ENCODE measurements around the gene TRMT11.
A peak's percentile ranks its signal among the peaks of the same experiment; 100 is the strongest.
"Not testable (repeated sequence)": the region's sequence is repeated elsewhere in the genome, so short reads cannot be mapped to it uniquely, and the experiment has no call there.

The TRMT11 gene

GRCh38 chr6:125986301-125987025 is at the start of gene TRMT11:
Gene TRMT11, plus strand, starts transcription at chr6:125986540. Its CDS starts 11 bp downstream, at chr6:125986551.
- DNase-seq (ENCODE audit: low spot score), result peak; percentile 74

- no peak for DNase-seq (ENCODE audit: low spot score)
Measured at GRCh38 chr6:125939026-125939425, 47.3 kb upstream of the TRMT11 start.

DNA sequence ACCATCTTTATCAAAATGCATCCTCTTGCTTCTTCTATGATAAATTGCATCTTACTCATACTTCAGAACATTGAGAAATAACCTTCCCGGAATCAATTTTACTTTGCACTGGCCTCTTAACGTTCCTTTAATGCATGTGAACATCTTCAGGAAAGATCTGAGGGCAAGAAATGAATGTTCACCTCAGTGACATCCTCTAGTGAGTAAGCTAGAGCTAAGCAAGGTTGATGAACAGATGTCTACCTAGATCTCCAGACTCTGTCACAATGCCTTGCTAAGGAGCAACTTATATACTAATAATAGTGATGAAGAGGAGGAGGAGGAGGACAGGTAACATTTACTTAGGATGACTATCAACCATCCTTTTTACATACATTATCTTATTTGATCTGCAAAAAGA is 46.5 kb upstream of the TRMT11 start:
- no peak for DNase-seq (ENCODE audit: low spot score)

DNA sequence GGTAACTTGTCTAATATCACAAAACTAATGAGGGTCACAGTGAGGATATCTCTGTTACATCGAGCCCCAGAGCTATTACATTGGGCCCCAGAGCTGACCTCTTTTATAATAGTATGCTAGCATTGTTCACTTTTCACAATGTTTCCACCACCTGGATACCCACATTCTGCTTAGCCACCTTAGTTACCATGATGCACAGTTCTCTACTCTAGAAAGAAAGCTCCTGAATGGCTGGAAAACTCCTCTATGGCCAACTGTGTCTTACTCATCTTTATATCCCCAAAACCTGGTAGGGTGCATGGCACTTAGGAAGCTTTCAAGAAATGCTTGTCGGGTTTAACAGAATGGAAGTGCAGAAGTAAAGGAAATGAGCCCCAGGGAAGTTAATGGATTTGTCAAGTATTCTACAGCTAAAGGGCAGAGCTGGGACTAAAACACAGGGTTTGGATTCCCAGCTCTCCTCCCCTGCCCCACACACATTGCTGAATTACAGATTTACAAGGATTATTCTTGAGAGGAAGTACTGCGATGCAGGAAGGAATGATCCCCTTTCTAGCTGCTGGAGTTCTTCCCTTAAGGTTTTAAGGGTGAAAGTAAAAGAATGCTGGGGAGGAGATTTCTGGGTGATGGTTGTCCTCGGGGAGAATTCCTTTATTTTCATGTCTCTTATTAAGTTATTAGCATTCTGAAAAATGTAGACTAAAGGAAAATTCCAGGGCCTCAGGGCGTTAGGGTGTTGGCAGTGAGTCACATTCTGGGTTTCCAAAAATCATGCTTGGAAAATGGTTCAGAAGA is 45.9 kb upstream of the TRMT11 start:
- no peak for DNase-seq (ENCODE audit: low spot score)

DNA sequence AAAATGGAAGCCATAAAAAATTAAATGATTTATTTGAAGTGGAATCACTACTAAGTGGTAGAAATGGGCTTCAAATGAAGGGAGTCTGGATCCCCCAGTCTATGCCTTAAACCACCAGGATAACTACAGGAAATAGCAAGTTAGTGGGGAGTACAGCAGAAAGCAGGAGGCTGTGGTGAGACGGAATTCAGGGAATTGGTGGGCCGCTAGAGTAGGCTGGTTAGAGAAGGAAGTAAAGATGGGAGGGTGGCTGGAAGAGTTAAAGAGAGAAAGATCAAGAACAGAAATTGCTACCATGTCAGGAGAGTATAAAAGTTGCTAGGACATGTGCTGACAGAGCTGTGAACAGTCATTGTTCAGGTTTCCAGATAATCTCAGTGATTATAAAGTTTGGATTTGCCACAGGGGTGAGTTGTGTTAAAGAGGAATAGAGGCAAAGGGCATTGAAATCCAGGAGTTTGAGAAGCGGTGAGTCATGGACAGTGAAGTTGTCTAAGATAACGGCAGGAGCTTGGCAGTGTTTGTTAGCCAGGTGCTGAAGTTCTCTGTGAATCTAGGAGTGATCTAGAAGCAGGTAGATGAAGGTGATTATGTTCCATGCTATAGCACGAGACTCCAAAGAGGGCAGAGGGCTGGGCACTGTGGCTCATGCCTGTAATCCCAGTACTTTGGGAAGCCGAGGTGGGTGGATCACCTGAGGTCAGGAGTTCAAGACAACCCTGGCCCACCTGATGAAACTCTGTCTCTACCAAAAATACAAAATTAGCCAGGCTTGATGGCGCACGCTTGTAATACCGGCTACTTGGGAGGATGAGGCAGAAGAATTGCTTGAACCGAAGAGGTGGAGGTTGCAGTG is 43.4 kb upstream of the TRMT11 start:
- DNase-seq (ENCODE audit: low spot score), result no peak

GRCh38 chr6:125943528-125944433 is 42.6 kb upstream of the TRMT11 start:
- DNase-seq (ENCODE audit: low spot score), result no peak

GRCh38 chr6:125944434-125944816 is 41.9 kb upstream of the TRMT11 start:
- no peak for DNase-seq (ENCODE audit: low spot score)

DNA sequence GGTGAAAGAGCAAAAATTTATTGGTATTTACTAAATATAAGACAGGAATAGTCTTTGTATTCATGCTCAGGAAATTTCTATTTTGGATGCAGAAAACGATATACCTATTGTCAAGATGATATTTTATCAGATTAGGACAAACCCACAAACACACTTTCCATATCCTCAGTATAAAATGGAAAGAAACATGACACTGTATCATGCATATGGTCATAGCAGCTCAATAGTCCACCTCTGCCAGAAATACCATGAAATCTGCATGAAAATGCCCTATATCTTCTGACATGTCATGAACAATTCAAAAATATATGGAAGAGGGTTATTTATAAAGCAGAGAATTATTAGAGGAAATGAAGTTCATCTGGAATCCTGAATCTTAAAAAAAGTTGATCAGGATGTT is 41.4 kb upstream of the TRMT11 start:
- no peak for DNase-seq (ENCODE audit: low spot score)

DNA sequence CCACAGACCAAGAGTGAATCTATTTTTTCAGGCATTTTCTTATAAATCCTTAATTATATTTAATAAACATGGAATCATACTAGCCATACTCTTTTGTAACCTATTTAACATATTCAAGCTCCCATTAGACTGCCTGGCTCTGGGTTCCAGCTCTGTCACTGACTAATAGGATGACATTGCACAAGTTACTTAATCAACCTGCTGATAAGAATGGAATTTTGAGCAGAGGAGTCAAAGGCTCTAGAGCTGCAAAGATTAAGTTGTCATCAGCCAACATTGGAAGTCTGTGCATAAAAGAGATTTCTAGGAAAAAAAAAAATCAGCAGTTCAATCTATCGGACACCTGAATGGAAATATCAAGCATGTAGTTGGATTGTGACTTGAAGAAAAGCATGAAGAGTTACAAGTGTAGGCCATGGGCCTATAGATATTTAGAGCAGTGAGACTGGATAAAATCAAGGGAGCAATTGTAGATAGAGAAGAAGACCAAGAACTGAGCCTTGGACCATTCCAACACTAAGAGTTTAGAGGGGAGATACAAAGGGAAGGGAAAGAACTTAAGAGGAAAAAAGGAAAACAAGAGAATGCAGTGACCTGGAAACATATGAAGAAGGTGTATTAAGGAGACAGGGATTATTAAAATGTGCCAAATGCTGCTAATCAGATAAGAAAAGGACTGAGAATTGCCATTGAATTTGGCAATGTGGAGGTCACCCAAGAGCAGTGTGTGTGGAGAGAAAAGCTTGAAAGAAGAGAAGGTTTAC is 40.8 kb upstream of the TRMT11 start:
- peak; percentile 75 for DNase-seq (ENCODE audit: low spot score)

DNA sequence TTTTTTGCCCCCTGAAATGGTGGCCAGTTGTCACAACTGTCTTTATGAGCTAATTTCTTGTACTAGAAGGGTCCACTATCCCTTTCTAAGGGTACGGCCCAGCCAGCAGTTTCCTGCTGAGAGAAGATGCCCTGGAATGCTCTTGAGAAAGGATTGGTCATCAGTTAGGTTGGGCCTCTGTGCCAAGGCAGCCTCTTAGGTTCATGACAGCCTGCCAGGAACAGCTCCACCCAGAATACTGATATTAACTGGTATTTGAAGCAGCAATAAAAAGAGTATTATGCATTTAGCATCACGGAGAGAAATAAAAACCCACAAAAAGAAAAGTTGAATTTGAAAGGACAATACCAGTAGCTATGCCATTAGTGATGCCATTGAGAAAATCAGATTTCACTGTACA is 38.7 kb upstream of the TRMT11 start:
- peak; percentile 55 for DNase-seq (ENCODE audit: low spot score)

DNA sequence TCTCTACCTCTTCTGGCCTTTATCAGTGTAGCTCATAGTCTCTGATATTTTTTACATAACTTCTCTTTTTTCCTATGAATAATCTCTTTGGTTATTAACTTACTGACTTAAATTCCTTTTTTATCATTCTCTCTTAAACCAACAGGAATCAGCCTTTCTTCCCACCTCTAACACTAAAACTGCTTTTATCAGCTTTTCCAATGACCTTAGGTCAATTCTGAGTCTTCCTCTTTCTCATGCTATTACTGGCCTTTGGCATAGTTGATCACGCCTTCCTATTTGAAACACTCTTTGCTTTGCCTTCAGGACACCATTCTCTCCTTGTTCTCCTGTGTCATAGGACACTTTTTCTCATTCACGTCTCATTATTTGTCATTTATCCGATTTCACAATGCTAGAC is 37.9 kb upstream of the TRMT11 start:
- no peak for DNase-seq (ENCODE audit: low spot score)

- DNase-seq (ENCODE audit: low spot score), result no peak
Measured at GRCh38 chr6:125949069-125949468, 37.3 kb upstream of the TRMT11 start.

- no peak for DNase-seq (ENCODE audit: low spot score)
Measured at GRCh38 chr6:125950293-125950692, 36.0 kb upstream of the TRMT11 start.

GRCh38 chr6:125950716-125951115 is 35.6 kb upstream of the TRMT11 start:
- not testable (repeated sequence) for DNase-seq (ENCODE audit: low spot score)

DNA sequence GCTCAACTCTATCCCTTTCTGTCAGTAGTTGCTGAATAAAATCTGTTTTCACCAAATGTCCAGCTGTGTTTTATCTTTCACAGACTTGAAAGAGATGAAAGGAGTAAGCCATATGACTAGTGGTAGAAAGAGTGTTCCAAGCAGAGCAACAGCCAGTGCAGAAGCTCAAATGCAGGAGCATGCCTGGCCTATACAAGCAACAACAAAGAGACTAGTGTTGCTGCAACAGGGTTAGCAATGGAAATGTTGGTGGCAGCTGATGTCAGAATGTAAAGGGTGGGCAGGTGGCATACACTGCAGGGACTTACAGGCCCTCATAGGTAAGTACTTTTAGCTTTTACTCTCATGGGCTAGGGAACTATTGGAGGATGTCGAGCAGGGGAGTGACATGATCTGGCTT is 35.0 kb upstream of the TRMT11 start:
- no peak for DNase-seq (ENCODE audit: low spot score)

DNA sequence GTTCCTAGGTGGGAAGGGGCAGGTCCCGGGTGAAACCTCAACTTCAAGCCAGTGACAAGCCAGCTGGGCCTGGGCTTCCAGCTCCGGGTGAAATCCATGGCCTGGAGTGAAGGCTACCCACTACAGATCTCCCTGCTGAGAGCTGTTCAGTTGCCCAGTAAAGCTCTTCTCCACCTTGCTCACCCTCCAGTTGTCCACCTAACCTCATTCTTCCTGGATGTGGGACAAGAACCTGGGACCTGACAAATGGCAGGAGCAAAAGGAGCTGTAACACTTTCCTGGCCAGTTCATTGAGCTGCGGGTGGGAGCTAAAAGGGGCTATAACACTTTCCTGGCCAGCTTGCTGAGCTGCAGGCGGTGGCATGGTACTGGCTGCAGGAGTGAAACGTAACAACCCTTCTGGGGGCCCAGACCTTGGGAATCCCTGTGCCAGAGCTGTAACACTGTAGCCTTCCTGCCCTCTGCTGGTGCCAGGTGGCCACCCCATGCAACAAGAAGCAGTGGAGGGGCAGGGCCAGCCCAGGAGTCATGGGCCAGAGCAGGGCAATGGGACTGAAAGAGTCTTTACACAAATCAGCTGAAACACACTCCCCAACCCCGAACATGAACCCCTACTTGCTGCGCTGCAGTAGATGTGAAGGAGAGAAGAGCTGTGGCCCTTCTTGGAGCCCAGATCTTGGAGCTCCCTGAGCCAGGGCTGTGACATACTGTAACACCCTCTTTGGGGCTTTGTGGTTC is 33.4 kb upstream of the TRMT11 start:
- peak; percentile 53 for DNase-seq (ENCODE audit: low spot score)

- no peak for DNase-seq (ENCODE audit: low spot score)
Measured at GRCh38 chr6:125953502-125953875, 32.9 kb upstream of the TRMT11 start.

GRCh38 chr6:125954735-125955339 is 31.5 kb upstream of the TRMT11 start:
- DNase-seq (ENCODE audit: low spot score), result no peak

GRCh38 chr6:125955973-125956372 is 30.4 kb upstream of the TRMT11 start:
- no peak for DNase-seq (ENCODE audit: low spot score)

Measured in hematopoietic multipotent progenitor cell treated with erythropoietin and hydrocortisone succinate and interleukin-3 and kit ligand, for 15 days (in vitro differentiated cells).